ENCODE results near the gene CELF5.

DNA sequence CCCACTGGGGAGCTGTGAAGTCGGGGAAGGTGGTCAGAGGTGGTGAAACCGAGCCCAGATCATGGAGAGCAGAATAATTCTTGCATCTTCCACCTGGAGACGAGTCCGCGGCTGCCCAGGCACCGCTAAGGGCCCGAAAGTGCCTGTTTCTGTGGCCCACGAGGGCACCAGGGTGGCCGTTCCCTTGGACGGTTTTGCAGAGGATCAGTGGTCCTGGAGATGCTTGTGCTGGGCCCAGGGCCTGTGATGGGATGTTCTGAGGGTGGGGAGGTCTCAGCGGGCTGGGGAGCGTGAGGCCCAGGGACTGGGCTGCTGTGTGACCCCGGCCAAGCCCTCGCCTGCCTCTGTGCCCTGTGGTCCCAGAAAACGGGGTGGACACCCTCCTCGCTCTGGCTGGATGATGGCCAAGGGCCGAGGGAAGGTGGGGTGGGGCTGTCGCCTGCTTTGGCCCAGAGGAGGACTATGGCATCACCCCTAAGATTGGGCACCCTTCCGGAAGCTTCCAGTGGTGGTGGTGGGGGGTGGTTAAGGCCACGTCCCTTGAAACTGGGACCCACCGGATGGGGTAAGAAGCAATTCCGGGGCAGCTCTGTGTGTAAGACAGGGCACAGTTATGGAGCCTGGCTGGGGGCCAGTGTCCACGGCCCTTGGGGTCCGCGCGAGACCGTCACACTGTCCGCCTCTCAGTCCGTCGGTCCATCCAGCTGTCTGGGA, 90.7 kb downstream of the CELF5 start:
- TF ChIP-seq, protein P1, sequence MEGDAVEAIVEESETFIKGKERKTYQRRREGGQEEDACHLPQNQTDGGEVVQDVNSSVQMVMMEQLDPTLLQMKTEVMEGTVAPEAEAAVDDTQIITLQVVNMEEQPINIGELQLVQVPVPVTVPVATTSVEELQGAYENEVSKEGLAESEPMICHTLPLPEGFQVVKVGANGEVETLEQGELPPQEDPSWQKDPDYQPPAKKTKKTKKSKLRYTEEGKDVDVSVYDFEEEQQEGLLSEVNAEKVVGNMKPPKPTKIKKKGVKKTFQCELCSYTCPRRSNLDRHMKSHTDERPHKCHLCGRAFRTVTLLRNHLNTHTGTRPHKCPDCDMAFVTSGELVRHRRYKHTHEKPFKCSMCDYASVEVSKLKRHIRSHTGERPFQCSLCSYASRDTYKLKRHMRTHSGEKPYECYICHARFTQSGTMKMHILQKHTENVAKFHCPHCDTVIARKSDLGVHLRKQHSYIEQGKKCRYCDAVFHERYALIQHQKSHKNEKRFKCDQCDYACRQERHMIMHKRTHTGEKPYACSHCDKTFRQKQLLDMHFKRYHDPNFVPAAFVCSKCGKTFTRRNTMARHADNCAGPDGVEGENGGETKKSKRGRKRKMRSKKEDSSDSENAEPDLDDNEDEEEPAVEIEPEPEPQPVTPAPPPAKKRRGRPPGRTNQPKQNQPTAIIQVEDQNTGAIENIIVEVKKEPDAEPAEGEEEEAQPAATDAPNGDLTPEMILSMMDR (IDR thresholded peaks at IDR 0.05) = no peak
- TF ChIP-seq ZFX (IDR thresholded peaks at IDR 0.05; ENCODE audit: borderline replicate concordance) = no peak

Measured in 22Rv1 (cell line).